Activated naive CD8-positive, alpha-beta T cell treated with anti-CD3 and anti-CD28 coated beads, Interleukin-2, amount 10 ng/mL, durations not matched to agents 7 days and 5 days (primary cell): ENCODE measurements around the gene INTS13. TPM values are rescaled to one million over a fixed set of nuclear protein-coding genes. Genes with fewer than 3 reads are reported as not detected.
A peak's percentile ranks its signal among the peaks of the same experiment; 100 is the strongest.
"Not testable (repeated sequence)": the region's sequence is repeated elsewhere in the genome, so short reads cannot be mapped to it uniquely, and the experiment has no call there.

Experiments used
- ATAC-seq: fragments of 150-1000 bp; cut with Tn5 transposase; one replicate; pipeline ENCODE4 v1.10.0; 2021; ENCODE audit warnings: low read depth, moderate library complexity
- POLR2A ChIA-PET: fragments of 350-600 bp; sonication (Branson Sonifier 250); formaldehyde crosslinking; loops from one replicate; lab custom pipeline; 2021; ENCODE audit warnings: antibody characterized with exemption; lab: Charles Lee
- DNase-seq: peaks from one replicate; pipeline ENCODE4 v3.0.0; 2021
- H3K27ac Mint-ChIP-seq: one replicate; pipeline ENCODE4 v1.8.0; 2022; ENCODE audit warnings: mild to moderate bottlenecking, mixed read lengths
- H3K27me3 Mint-ChIP-seq: one replicate; pipeline ENCODE4 v1.8.0; 2022; ENCODE audit warnings: mild to moderate bottlenecking, moderate library complexity, mixed read lengths
- H3K36me3 Mint-ChIP-seq: one replicate; pipeline ENCODE4 v1.8.0; 2021; ENCODE audit warnings: mild to moderate bottlenecking, mixed read lengths
- H3K4me1 Mint-ChIP-seq: one replicate; pipeline ENCODE4 v1.8.0; 2021; ENCODE audit warnings: mixed read lengths
- H3K4me3 Mint-ChIP-seq: one replicate; pipeline ENCODE4 v1.8.0; 2022; ENCODE audit warnings: mild to moderate bottlenecking, moderate library complexity, mixed read lengths
- H3K9me3 Mint-ChIP-seq: one replicate; pipeline ENCODE4 v1.8.0; 2021; ENCODE audit warnings: mixed read lengths
- total RNA-seq, 2 experiments: library from RNA; stranded (reverse); gene quantifications; one replicate each; pipeline ENCODE4 v1.2.3, GENCODE V29; 2021

Gene INTS13
- total RNA-seq, 2 experiments from 2014 or later = 42.4 to 44.6 TPM

- DNase-seq (no peak), ATAC-seq (no peak)
- Mint-ChIP-seq H3K4me1 (peaks cover 1% of the 10 kb centered on the region), H3K36me3 (peaks cover 30% of the 10 kb centered on the region), H3K4me3 (no peak overlapping the region), H3K9me3 (no peaks in the 10 kb centered on the region), H3K27me3 (no peaks in the 10 kb centered on the region), H3K27ac (peak overlapping the region; percentile 6)
- POLR2A ChIA-PET = interaction anchor here (0.6 kb wide), 1 partner anchor 31 kb away, joined by 3 read pairs; no protein-coding TSS in a partner anchor
Observed at GRCh38 chr12:26919216-26919555, 18.6 kb downstream of the INTS13 start.

- Mint-ChIP-seq H3K27me3 (no peaks in the 10 kb centered on the region), H3K4me3 (no peak overlapping the region), H3K4me1 (peaks cover 1% of the 10 kb centered on the region), H3K9me3 (no peaks in the 10 kb centered on the region), H3K36me3 (peaks cover 30% of the 10 kb centered on the region), H3K27ac (no peak overlapping the region)
- no peak for ATAC-seq
- DNase-seq = no peak
- POLR2A ChIA-PET = no interaction called here
Observed at GRCh38 chr12:26918321-26919215, 19.2 kb downstream of the INTS13 start.

GRCh38 chr12:26906704-26907103 lies 31.1 kb downstream of the INTS13 start:
- no peak for ATAC-seq
- Mint-ChIP-seq H3K27ac (no peak overlapping the region), H3K36me3 (peaks cover 61% of the 10 kb centered on the region), H3K4me3 (no peak overlapping the region), H3K4me1 (peaks cover 12% of the 10 kb centered on the region), H3K27me3 (no peaks in the 10 kb centered on the region), H3K9me3 (peaks cover 4% of the 10 kb centered on the region)
- POLR2A ChIA-PET = no interaction called here
- no peak for DNase-seq

- ATAC-seq (no peak), DNase-seq (no peak)
- peaks cover 63% of the 10 kb centered on the region for H3K36me3 Mint-ChIP-seq
- no peak overlapping the region for H3K27ac Mint-ChIP-seq
- POLR2A ChIA-PET = no interaction called here
- peaks cover 12% of the 10 kb centered on the region for H3K4me1 Mint-ChIP-seq
- H3K9me3 Mint-ChIP-seq = peaks cover 4% of the 10 kb centered on the region
- no peaks in the 10 kb centered on the region for H3K27me3 Mint-ChIP-seq
- H3K4me3 Mint-ChIP-seq = no peak overlapping the region
Observed at GRCh38 chr12:26906024-26906423, 31.8 kb downstream of the INTS13 start.

- Mint-ChIP-seq H3K36me3 (peaks cover 69% of the 10 kb centered on the region), H3K4me1 (peaks cover 14% of the 10 kb centered on the region)
- H3K4me3 Mint-ChIP-seq, H3K27ac Mint-ChIP-seq, POLR2A ChIA-PET, H3K27me3 Mint-ChIP-seq, DNase-seq, ATAC-seq, H3K9me3 Mint-ChIP-seq: not testable (repeated sequence)
Observed at GRCh38 chr12:26903396-26903795, 34.4 kb downstream of the INTS13 start.

- H3K9me3 Mint-ChIP-seq = no peaks in the 10 kb centered on the region
- DNase-seq (no peak), ATAC-seq (no peak)
- H3K4me3 Mint-ChIP-seq = no peak overlapping the region
- peaks cover 1% of the 10 kb centered on the region for H3K4me1 Mint-ChIP-seq
- H3K36me3 Mint-ChIP-seq = peaks cover 37% of the 10 kb centered on the region
- POLR2A ChIA-PET = interaction anchor here (1.0 kb wide), 1 partner anchor 35 kb away, joined by 3 read pairs; no protein-coding TSS in a partner anchor
- no peak overlapping the region for H3K27ac Mint-ChIP-seq
- no peaks in the 10 kb centered on the region for H3K27me3 Mint-ChIP-seq
Observed at GRCh38 chr12:26896913-26897312, 40.9 kb downstream of the INTS13 start.

GRCh38 chr12:26895672-26896071 lies 42.1 kb downstream of the INTS13 start:
- no peak overlapping the region for H3K27ac Mint-ChIP-seq
- POLR2A ChIA-PET = no interaction called here
- H3K9me3 Mint-ChIP-seq = no peaks in the 10 kb centered on the region
- no peak overlapping the region for H3K4me3 Mint-ChIP-seq
- DNase-seq (no peak), ATAC-seq (no peak)
- H3K4me1 Mint-ChIP-seq = peaks cover 1% of the 10 kb centered on the region
- H3K27me3 Mint-ChIP-seq = no peaks in the 10 kb centered on the region
- H3K36me3 Mint-ChIP-seq = peaks cover 31% of the 10 kb centered on the region

- Mint-ChIP-seq H3K4me1 (peaks cover 2% of the 10 kb centered on the region), H3K9me3 (no peaks in the 10 kb centered on the region), H3K36me3 (peaks cover 8% of the 10 kb centered on the region), H3K4me3 (no peak overlapping the region), H3K27ac (no peak overlapping the region), H3K27me3 (no peaks in the 10 kb centered on the region)
- no peak for ATAC-seq
- DNase-seq = no peak
- POLR2A ChIA-PET = no interaction called here
Observed at GRCh38 chr12:26891704-26892103, 46.1 kb downstream of the INTS13 start.

- H3K4me3 Mint-ChIP-seq = no peak overlapping the region
- H3K36me3 Mint-ChIP-seq = peaks cover 5% of the 10 kb centered on the region
- no peak overlapping the region for H3K27ac Mint-ChIP-seq
- POLR2A ChIA-PET = no interaction called here
- H3K27me3 Mint-ChIP-seq = no peaks in the 10 kb centered on the region
- DNase-seq = no peak
- peaks cover 2% of the 10 kb centered on the region for H3K4me1 Mint-ChIP-seq
- no peak for ATAC-seq
- no peaks in the 10 kb centered on the region for H3K9me3 Mint-ChIP-seq
Observed at GRCh38 chr12:26890784-26891183, 47.0 kb downstream of the INTS13 start.

- peak overlapping the region; percentile 69 for H3K27ac Mint-ChIP-seq
- peaks cover 4% of the 10 kb centered on the region for H3K27me3 Mint-ChIP-seq
- ATAC-seq (peak; percentile 96), DNase-seq (peak; percentile 72)
- peaks cover 11% of the 10 kb centered on the region for H3K4me1 Mint-ChIP-seq
- peak overlapping the region; percentile 66 for H3K4me3 Mint-ChIP-seq
- no peaks in the 10 kb centered on the region for H3K36me3 Mint-ChIP-seq
- no peaks in the 10 kb centered on the region for H3K9me3 Mint-ChIP-seq
- POLR2A ChIA-PET = interaction anchor here (0.6 to 1.7 kb wide), 4 partner anchors 51 to 422 kb away, joined by 3 to 9 read pairs (median 5); partner anchors contain the start of genes ITPR2 and TM7SF3
Observed at GRCh38 chr12:26884765-26885576, 52.8 kb downstream of the INTS13 start.

- H3K4me3 Mint-ChIP-seq = no peak overlapping the region
- no peaks in the 10 kb centered on the region for H3K36me3 Mint-ChIP-seq
- no peaks in the 10 kb centered on the region for H3K9me3 Mint-ChIP-seq
- H3K4me1 Mint-ChIP-seq = peaks cover 11% of the 10 kb centered on the region
- peaks cover 4% of the 10 kb centered on the region for H3K27me3 Mint-ChIP-seq
- ATAC-seq = no peak
- no peak for DNase-seq
- no peak overlapping the region for H3K27ac Mint-ChIP-seq
- POLR2A ChIA-PET = no interaction called here
Observed at GRCh38 chr12:26880625-26881024, 57.2 kb downstream of the INTS13 start.

- DNase-seq = no peak
- no peak overlapping the region for H3K27ac Mint-ChIP-seq
- POLR2A ChIA-PET = no interaction called here
- no peaks in the 10 kb centered on the region for H3K36me3 Mint-ChIP-seq
- H3K9me3 Mint-ChIP-seq = no peaks in the 10 kb centered on the region
- no peak for ATAC-seq
- H3K27me3 Mint-ChIP-seq = peaks cover 4% of the 10 kb centered on the region
- peaks cover 2% of the 10 kb centered on the region for H3K4me1 Mint-ChIP-seq
- H3K4me3 Mint-ChIP-seq = no peak overlapping the region
Observed at GRCh38 chr12:26878661-26879119, 59.1 kb downstream of the INTS13 start.

GRCh38 chr12:26874501-26875296 lies 63.1 kb downstream of the INTS13 start:
- no peak for ATAC-seq
- Mint-ChIP-seq H3K36me3 (no peaks in the 10 kb centered on the region), H3K9me3 (no peaks in the 10 kb centered on the region), H3K4me3 (no peak overlapping the region), H3K4me1 (peaks cover 11% of the 10 kb centered on the region), H3K27me3 (peaks cover 2% of the 10 kb centered on the region), H3K27ac (no peak overlapping the region)
- POLR2A ChIA-PET = no interaction called here
- no peak for DNase-seq
